H1 (cell line): ENCODE measurements around the gene PPP2R3B. TPM values are rescaled to one million over a fixed set of nuclear protein-coding genes. Genes with fewer than 3 reads are reported as not detected.

Experiments
- CTCF ChIA-PET: fragments of 300-600 bp; sonication (Branson Sonifier 250); formaldehyde crosslinking; loops from one replicate; lab custom pipeline; 2021; ENCODE audit not compliant: partially characterized antibody; lab: Charles Lee
- POLR2A ChIA-PET: fragments of 300-600 bp; sonication (Branson Sonifier 250); formaldehyde crosslinking; loops from one replicate; lab custom pipeline; 2021; ENCODE audit warnings: inconsistent platforms; ENCODE audit not compliant: partially characterized antibody; lab: Charles Lee
- DNase-seq, 2 experiments: peaks; one replicate each; pipeline versions ENCODE4 v3.0.0 to v3.0.0-alpha.2; 2010 to 2022; ENCODE audit warnings: low spot score in 2 of 2, low read depth in 1 of 2, mixed read lengths in 1 of 2
- FAIRE-seq: peaks from 2 replicates; lab custom pipeline; 2011; peaks lifted over from hg19 to GRCh38; lab: Jason Lieb, UNC
- H2AFZ ChIP-seq: 2 replicates; pipeline ENCODE4 v1.8.1; 2012; ENCODE audit warnings: low read length, inconsistent platforms
- H2AK5ac ChIP-seq: 2 replicates; pipeline ENCODE4 v1.6.1; 2013; ENCODE audit warnings: low read depth, low read length
- H2BK120ac ChIP-seq: replicated peaks from 2 replicates; pipeline ENCODE3; 2013; ENCODE audit warnings: low read depth, low read length, inconsistent platforms
- H2BK12ac ChIP-seq: 2 replicates; pipeline ENCODE4 v1.6.1; 2013; ENCODE audit warnings: low read depth, low read length
- H2BK15ac ChIP-seq: 2 replicates; pipeline ENCODE4 v1.6.1; 2013; ENCODE audit warnings: low read length
- H2BK20ac ChIP-seq: 2 replicates; pipeline ENCODE4 v1.6.1; 2013; ENCODE audit warnings: low read length
- H2BK5ac ChIP-seq: 2 replicates; pipeline ENCODE4 v1.6.1; 2013; ENCODE audit warnings: low read depth, low read length
- H3K14ac ChIP-seq: 2 replicates; pipeline ENCODE4 v1.6.1; 2013; ENCODE audit warnings: inconsistent platforms; ENCODE audit not compliant: insufficient read length
- H3K18ac ChIP-seq: 2 replicates; pipeline ENCODE4 v1.6.1; 2013; ENCODE audit warnings: low read length; ENCODE audit errors: extremely low read depth
- H3K23ac ChIP-seq: 2 replicates; pipeline ENCODE4 v1.6.1; 2013; ENCODE audit warnings: inconsistent platforms; ENCODE audit not compliant: insufficient read length
- H3K23me2 ChIP-seq: 2 replicates; pipeline ENCODE4 v1.6.1; 2013; ENCODE audit warnings: low read depth, low read length
- H3K27ac ChIP-seq: 2 replicates; pipeline ENCODE4 v1.6.1; 2011; ENCODE audit warnings: low read depth, low read length, inconsistent platforms
- H3K27me3 ChIP-seq, 4 experiments: replicated peaks in 1 of 4; 1 replicate in 1 of 4; 2 replicates in 3 of 4; pipeline versions ENCODE4 v1.6.1 to v1.8.1; 2011 to 2013; ENCODE audit warnings: low read length in 3 of 4, mild to moderate bottlenecking in 3 of 4, inconsistent platforms in 2 of 4, mixed read lengths in 2 of 4, moderate library complexity in 1 of 4; ENCODE audit not compliant: control insufficient read depth in 3 of 4, insufficient read depth in 3 of 4; ENCODE audit errors: extremely low read depth in 1 of 4
- H3K36me3 ChIP-seq, 4 experiments: 2 replicates each; pipeline versions ENCODE4 v1.6.1 to v1.8.1; 2011 to 2013; ENCODE audit warnings: mild to moderate bottlenecking in 4 of 4, low read length in 3 of 4, moderate library complexity in 2 of 4, control low read depth in 1 of 4, inconsistent platforms in 1 of 4; ENCODE audit not compliant: insufficient read depth in 4 of 4, control insufficient read depth in 2 of 4
- H3K4ac ChIP-seq: replicated peaks from 2 replicates; pipeline ENCODE3; 2013; ENCODE audit warnings: low read length, low read depth, mixed read lengths, inconsistent platforms; ENCODE audit not compliant: insufficient read length
- H3K4me1 ChIP-seq, 4 experiments: replicated peaks in 1 of 4; 1 replicate in 1 of 4; 2 replicates in 3 of 4; pipeline versions ENCODE4 v1.6.1 to v1.8.1; 2011 to 2013; ENCODE audit warnings: low read length in 3 of 4, inconsistent platforms in 2 of 4, mixed read lengths in 1 of 4; ENCODE audit not compliant: insufficient read depth in 4 of 4, control insufficient read depth in 3 of 4
- H3K4me2 ChIP-seq, 2 experiments: 2 replicates each; pipeline versions ENCODE4 v1.6.1 to v1.8.1; 2011 to 2013; ENCODE audit warnings: low read depth in 2 of 2, low read length in 2 of 2, control low read depth in 1 of 2, inconsistent platforms in 1 of 2, mild to moderate bottlenecking in 1 of 2; ENCODE audit not compliant: insufficient read depth in 1 of 2
- H3K4me3 ChIP-seq, 4 experiments: fragments of 200-600, 300-600 bp in 1 of 4; sonication (generic), shearing (Covaris generic), sonication (Bioruptor Twin) in 1 of 4; 2 replicates each; pipeline versions ENCODE4 v1.5.1 to v1.8.1; 2011 to 2016; ENCODE audit warnings: low read length in 4 of 4, low read depth in 3 of 4, control low read depth in 2 of 4, inconsistent platforms in 2 of 4, mild to moderate bottlenecking in 2 of 4, mixed read lengths in 1 of 4, moderate library complexity in 1 of 4; ENCODE audit not compliant: insufficient read depth in 2 of 4; ENCODE audit errors: extremely low read depth in 1 of 4
- H3K56ac ChIP-seq: replicated peaks from 2 replicates; pipeline ENCODE3; 2013; ENCODE audit warnings: low read depth, mild to moderate bottlenecking, mixed read lengths, low read length, inconsistent platforms; ENCODE audit not compliant: insufficient read length
- H3K79me1 ChIP-seq: 2 replicates; pipeline ENCODE4 v1.6.1; 2013; ENCODE audit warnings: low read depth, low read length, control low read depth
- H3K79me2 ChIP-seq, 2 experiments: 2 replicates each; pipeline versions ENCODE4 v1.6.1 to v1.8.1; 2012 to 2013; ENCODE audit warnings: low read length in 2 of 2, mild to moderate bottlenecking in 2 of 2, inconsistent platforms in 1 of 2; ENCODE audit not compliant: insufficient read depth in 2 of 2, control insufficient read depth in 1 of 2
- H3K9ac ChIP-seq, 4 experiments: replicated peaks in 1 of 4; 1 replicate in 1 of 4; 2 replicates in 3 of 4; pipeline versions ENCODE4 v1.6.1 to v1.8.1; 2011 to 2013; ENCODE audit warnings: low read depth in 3 of 4, low read length in 3 of 4, control low read depth in 2 of 4, mild to moderate bottlenecking in 2 of 4, moderate library complexity in 2 of 4, inconsistent platforms in 1 of 4; ENCODE audit errors: extremely low read depth in 1 of 4
- H3K9me3 ChIP-seq, 2 experiments: 2 replicates each; pipeline versions ENCODE4 v1.6.1 to v1.8.1; 2012 to 2013; ENCODE audit warnings: mild to moderate bottlenecking in 2 of 2, moderate library complexity in 2 of 2, control low read depth in 1 of 2, inconsistent platforms in 1 of 2, low read depth in 1 of 2, low read length in 1 of 2, mixed read lengths in 1 of 2; ENCODE audit not compliant: insufficient read depth in 2 of 2
- H4K20me1 ChIP-seq, 2 experiments: replicated peaks in 1 of 2; 2 replicates each; pipeline versions ENCODE3 to v1.8.1; 2011 to 2013; ENCODE audit warnings: inconsistent platforms in 2 of 2, low read length in 2 of 2, mild to moderate bottlenecking in 1 of 2; ENCODE audit not compliant: insufficient read depth in 2 of 2, control insufficient read depth in 1 of 2
- H4K5ac ChIP-seq: 2 replicates; pipeline ENCODE4 v1.6.1; 2013; ENCODE audit warnings: low read length, low read depth, mixed read lengths, inconsistent platforms; ENCODE audit not compliant: insufficient read length
- H4K8ac ChIP-seq: 2 replicates; pipeline ENCODE4 v1.8.0; 2013; ENCODE audit warnings: mild to moderate bottlenecking, moderate library complexity, low read length, inconsistent platforms; ENCODE audit not compliant: insufficient read depth; ENCODE audit errors: extremely low read depth
- H4K91ac ChIP-seq: replicated peaks from 2 replicates; pipeline ENCODE3; 2013; ENCODE audit warnings: low read length, mixed read lengths, inconsistent platforms; ENCODE audit not compliant: insufficient read length
- CEBPB ChIP-seq: IDR thresholded peaks from 2 replicates; pipeline ENCODE4 v1.6.1; 2012; ENCODE audit warnings: low read depth, low read length
- SP2 ChIP-seq: IDR thresholded peaks from 2 replicates; pipeline ENCODE4 v1.6.1; 2012; ENCODE audit warnings: mild to moderate bottlenecking, low read length, inconsistent platforms
- TCF12 ChIP-seq: IDR thresholded peaks from 2 replicates; pipeline ENCODE4 v1.6.1; 2011; ENCODE audit warnings: low read depth, mild to moderate bottlenecking, low read length
- YY1 ChIP-seq: IDR thresholded peaks from 2 replicates; pipeline ENCODE4 v1.6.1; 2011; ENCODE audit warnings: low read depth, mild to moderate bottlenecking, low read length
- WGBS, 2 experiments: shearing (Covaris generic) in 1 of 2; methylation state at CpG; one replicate each; pipeline versions ENCODE4 v1.1.6 to v1.1.7; 2013 to 2015; ENCODE audit warnings: low lambda C conversion rate in 2 of 2, mixed read lengths in 2 of 2, inconsistent platforms in 1 of 2, low coverage in 1 of 2, missing lambda C conversion rate in 1 of 2; ENCODE audit not compliant: insufficient replicate concordance in 2 of 2, insufficient coverage in 1 of 2, insufficient read length in 1 of 2; ENCODE audit errors: extremely low coverage in 1 of 2, missing lambda C conversion rate in 1 of 2; 5-methylcytosine and 5-hydroxymethylcytosine counted together
- polyA plus RNA-seq, 7 experiments: library from polyadenylated mRNA; depleted of rRNA in 3 of 7; stranded (reverse) in 5 of 7; unstranded in 2 of 7; fragments of >200 nt in 5 of 7; fragments of 200-250 nt in 2 of 7; gene quantifications; 1 replicate in 5 of 7; 2 replicates in 1 of 7; 4 replicates in 1 of 7; pipeline versions ENCODE4 v1.2.1 to v1.2.3, GENCODE V29; 2011 to 2013; ENCODE audit warnings: missing spikeins in 2 of 7, mixed read lengths in 2 of 7
- total RNA-seq: library from RNA; stranded (reverse); fragmentation: NEBNext Ultra II Directional; extraction: Animal tissue kit (Norgen Biotek cat#: 25700); gene quantifications from 2 replicates; pipeline ENCODE4 v1.2.1, GENCODE V29; 2021
- TF ChIP-seq, protein P1 (sequence below): IDR thresholded peaks from 2 replicates; pipeline ENCODE4 v1.6.1; 2012; ENCODE audit warnings: inconsistent platforms

The PPP2R3B gene
- total and polyA plus RNA-seq, 2 of the 8 experiments (the other 6 are each of a cell fraction or from before 2014, with no cell fraction given) = 47.6 to 86.7 TPM

DNA sequence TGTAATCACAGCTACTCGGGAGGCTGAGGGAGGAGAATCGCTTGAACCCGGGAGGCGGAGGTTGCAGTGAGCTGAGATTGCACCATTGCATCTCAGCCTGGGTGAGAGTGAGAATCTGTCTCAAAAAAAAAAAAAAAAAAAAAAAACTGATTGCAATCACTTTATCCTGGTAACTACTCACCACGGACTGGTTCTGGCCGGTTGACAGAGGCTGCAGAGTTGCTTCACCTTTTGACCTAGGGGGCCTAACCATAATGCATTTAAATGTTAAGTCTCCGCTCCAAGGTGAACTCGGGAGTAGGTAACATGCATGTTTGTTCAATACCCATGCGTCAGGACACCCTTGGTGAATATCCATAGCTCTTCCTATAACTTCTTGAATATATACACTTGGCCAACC is 1.8 kb downstream of the PPP2R3B start:
- CTCF ChIA-PET = no interaction called here
- Histone ChIP-seq H2AK5ac (no peak overlapping the region), H3K36me3 (peaks cover 0 to 5% (median 0%) of the 10 kb centered on the region in 4 experiments; a peak in 1 of 8 replicates), H4K8ac (no peak overlapping the region), H4K20me1 (peaks cover 0 to 8% of the 10 kb centered on the region in 2 experiments), H3K4me2 (peak overlapping the region in 1 of 2 experiments; percentile 64; a peak in 1 of 4 replicates), H3K79me1 (peaks cover 11% of the 10 kb centered on the region), H3K9me3 (no peaks in the 10 kb centered on the region), H3K23me2 (peaks cover 4% of the 10 kb centered on the region), H3K4me1 (no peaks in the 10 kb centered on the region; a peak in 3 of 7 replicates), H2BK20ac (no peak overlapping the region), H2AFZ (no peak overlapping the region), H4K5ac (no peak overlapping the region), H3K4me3 (no peak overlapping the region), H2BK15ac (no peak overlapping the region), H3K56ac (no peak overlapping the region), H3K79me2 (peaks cover 11 to 46% of the 10 kb centered on the region in 2 experiments; a peak in 3 of 4 replicates), H3K14ac (no peak overlapping the region), H3K4ac (no peak overlapping the region), H3K23ac (no peak overlapping the region), H4K91ac (no peak overlapping the region), H3K27ac (no peak overlapping the region), H3K18ac (no peak overlapping the region), H2BK5ac (no peak overlapping the region), H2BK12ac (no peak overlapping the region), H2BK120ac (no peak overlapping the region), H3K9ac (no peak overlapping the region), H3K27me3 (no peaks in the 10 kb centered on the region)
- POLR2A ChIA-PET = no interaction called here
- TF ChIP-seq, protein P1, sequence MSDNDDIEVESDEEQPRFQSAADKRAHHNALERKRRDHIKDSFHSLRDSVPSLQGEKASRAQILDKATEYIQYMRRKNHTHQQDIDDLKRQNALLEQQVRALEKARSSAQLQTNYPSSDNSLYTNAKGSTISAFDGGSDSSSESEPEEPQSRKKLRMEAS = no peak
- TF ChIP-seq TCF12 = no peak
- TF ChIP-seq SP2 = no peak
- TF ChIP-seq YY1 = no peak
- TF ChIP-seq CEBPB = no peak
- FAIRE-seq (no peak), DNase-seq (no peak)
- 96% methylated on average over 9 of the region's 9 CpGs; no CpG with 5 or more reads in 1 of the 2 experiments for WGBS, 2 experiments
